Measurements from ENCODE around the gene TRPM3. TPM values are rescaled to one million over a fixed set of nuclear protein-coding genes. Genes with fewer than 3 reads are reported as not detected.

Gene TRPM3
- polyA plus RNA-seq, 2 of the 4 experiments (the other 2 are of a cell fraction): not detected

DNA sequence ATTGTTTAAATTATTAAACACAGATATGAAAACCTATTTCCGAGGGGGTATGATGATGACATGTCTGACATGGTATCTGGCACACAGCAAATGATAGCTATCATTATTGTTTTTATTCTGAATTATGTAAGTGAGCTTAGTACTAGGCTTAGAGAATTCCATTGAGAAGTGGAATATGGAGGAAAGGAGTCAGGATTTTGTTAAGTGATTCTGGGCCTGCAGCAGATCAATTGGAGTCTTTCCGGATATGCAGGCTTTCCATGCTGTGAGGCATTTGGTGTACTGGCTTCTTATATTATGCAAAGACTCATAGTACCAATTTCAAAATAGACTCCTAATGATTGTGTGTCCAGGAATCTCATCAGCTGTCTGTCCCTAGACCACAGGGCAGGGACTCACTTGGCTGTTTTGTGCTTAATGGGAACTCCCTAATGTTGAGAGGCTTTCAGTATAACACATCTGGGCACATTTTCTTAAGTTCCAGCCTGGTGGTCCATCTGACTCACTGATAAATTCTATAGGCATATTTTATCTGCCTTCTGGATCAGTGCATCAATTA is 527.0 kb downstream of the TRPM3 start (continued):
- no peak for TF ChIP-seq BHLHE40 (IDR thresholded peaks at IDR 0.05; ENCODE audit: low read depth, low read length)
- TF ChIP-seq SMC3 (IDR thresholded peaks at IDR 0.05): no peak

GRCh38 chr9:70593241-70593640 is 528.2 kb downstream of the TRPM3 start:
- ATAC-seq: no peak
- TF ChIP-seq, protein P1, sequence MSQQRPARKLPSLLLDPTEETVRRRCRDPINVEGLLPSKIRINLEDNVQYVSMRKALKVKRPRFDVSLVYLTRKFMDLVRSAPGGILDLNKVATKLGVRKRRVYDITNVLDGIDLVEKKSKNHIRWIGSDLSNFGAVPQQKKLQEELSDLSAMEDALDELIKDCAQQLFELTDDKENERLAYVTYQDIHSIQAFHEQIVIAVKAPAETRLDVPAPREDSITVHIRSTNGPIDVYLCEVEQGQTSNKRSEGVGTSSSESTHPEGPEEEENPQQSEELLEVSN (IDR thresholded peaks at IDR 0.05; ENCODE audit: borderline replicate concordance, low read depth): no peak
- CTCF ChIA-PET: interaction anchor here (1.1 to 2.5 kb wide), 4 partner anchors 9 to 622 kb away, joined by 3 to 22 read pairs (median 4); no protein-coding TSS in a partner anchor
- Histone ChIP-seq H3K4me1 (no peaks in the 10 kb centered on the region), H3K4me2 (no peak overlapping the region), H3K9me3 (no peaks in the 10 kb centered on the region), H3K27ac (no peak overlapping the region), H3K4me3 (no peak overlapping the region)
- no peak for FAIRE-seq
- DNase-seq (ENCODE audit: low read depth in 1 of 2, low spot score in 1 of 2): no peak
- POLR2A ChIA-PET: no interaction called here

DNA sequence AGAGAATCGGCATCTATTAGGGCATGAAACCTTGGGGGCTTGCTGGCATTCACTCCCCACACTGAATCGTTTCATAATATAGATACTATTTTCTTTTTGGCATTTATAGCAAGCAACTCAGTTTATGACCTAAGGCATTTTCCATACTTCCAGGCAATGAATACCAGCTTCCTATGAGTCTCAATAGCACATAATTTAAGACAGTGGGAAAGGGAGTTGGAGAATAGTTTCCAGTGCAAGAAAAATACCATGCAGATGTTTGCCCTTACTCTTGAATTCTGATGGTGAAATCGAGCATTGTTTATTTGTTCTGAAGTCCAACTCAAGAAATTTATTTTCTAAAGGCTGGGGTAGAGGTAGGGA is 531.1 kb downstream of the TRPM3 start:
- ATAC-seq (no peak), DNase-seq (ENCODE audit: low read depth in 1 of 2, low spot score in 1 of 2) (no peak), FAIRE-seq (no peak)
- WGBS (ENCODE audit: missing lambda C conversion rate): 5% methylated on average over 3 of the region's 3 CpGs
- Histone ChIP-seq H3K4me2 (no peak overlapping the region), H3K27ac (no peak overlapping the region), H3K9me3 (no peaks in the 10 kb centered on the region), H3K4me3 (no peak overlapping the region), H3K4me1 (no peaks in the 10 kb centered on the region)
- ChIA-PET POLR2A (no interaction called here), CTCF (interaction anchor here (0.6 to 2.1 kb wide), 2 partner anchors 12 to 1553 kb away, joined by 3 to 7 read pairs; no protein-coding TSS in a partner anchor)
- TF ChIP-seq FOXS1 (CRISPR knock-in tag; IDR thresholded peaks at IDR 0.05) (no peak), SMC3 (IDR thresholded peaks at IDR 0.05) (no peak), RARB (CRISPR knock-in tag; IDR thresholded peaks at IDR 0.05) (no peak), JUN (IDR thresholded peaks at IDR 0.05) (no peak), HOXB5 (CRISPR knock-in tag; IDR thresholded peaks at IDR 0.05) (no peak), CEBPB (IDR thresholded peaks at IDR 0.05) (no peak), HOXA7 (CRISPR knock-in tag; IDR thresholded peaks at IDR 0.05) (no peak), USF2 (IDR thresholded peaks at IDR 0.05) (no peak), NPAS2 (CRISPR knock-in tag; IDR thresholded peaks at IDR 0.05; ENCODE audit: borderline replicate concordance) (no peak), TP53 (CRISPR knock-in tag; IDR thresholded peaks at IDR 0.05) (no peak), MAFK (IDR thresholded peaks at IDR 0.05; ENCODE audit: partially characterized antibody) (no peak), HEYL (CRISPR knock-in tag; IDR thresholded peaks at IDR 0.05) (no peak), ZC3H11A (IDR thresholded peaks at IDR 0.05) (no peak)
- TF ChIP-seq, protein P2, sequence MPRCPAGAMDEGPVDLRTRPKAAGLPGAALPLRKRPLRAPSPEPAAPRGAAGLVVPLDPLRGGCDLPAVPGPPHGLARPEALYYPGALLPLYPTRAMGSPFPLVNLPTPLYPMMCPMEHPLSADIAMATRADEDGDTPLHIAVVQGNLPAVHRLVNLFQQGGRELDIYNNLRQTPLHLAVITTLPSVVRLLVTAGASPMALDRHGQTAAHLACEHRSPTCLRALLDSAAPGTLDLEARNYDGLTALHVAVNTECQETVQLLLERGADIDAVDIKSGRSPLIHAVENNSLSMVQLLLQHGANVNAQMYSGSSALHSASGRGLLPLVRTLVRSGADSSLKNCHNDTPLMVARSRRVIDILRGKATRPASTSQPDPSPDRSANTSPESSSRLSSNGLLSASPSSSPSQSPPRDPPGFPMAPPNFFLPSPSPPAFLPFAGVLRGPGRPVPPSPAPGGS (IDR thresholded peaks at IDR 0.05): no peak

- no peak for FAIRE-seq
- 61% methylated on average over 7 of the region's 7 CpGs for WGBS (ENCODE audit: missing lambda C conversion rate)
- ATAC-seq: no peak
- no peak overlapping the region for H3K4me2 ChIP-seq
- ChIA-PET POLR2A (no interaction called here), CTCF (interaction anchor here (2.1 kb wide), 1 partner anchor 13 kb away, joined by 7 read pairs; no protein-coding TSS in a partner anchor)
- no peak overlapping the region for H3K4me3 ChIP-seq
- no peak overlapping the region for H3K27ac ChIP-seq
- no peaks in the 10 kb centered on the region for H3K9me3 ChIP-seq
- H3K4me1 ChIP-seq: no peaks in the 10 kb centered on the region
- DNase-seq (ENCODE audit: low read depth in 1 of 2, low spot score in 1 of 2): no peak
- no peak for TF ChIP-seq TP53 (CRISPR knock-in tag; IDR thresholded peaks at IDR 0.05)
- no peak for TF ChIP-seq HOXB5 (CRISPR knock-in tag; IDR thresholded peaks at IDR 0.05)
- TF ChIP-seq HOXB13 (CRISPR knock-in tag; IDR thresholded peaks at IDR 0.05; ENCODE audit: low read depth): no peak
- TF ChIP-seq, protein P2 (IDR thresholded peaks at IDR 0.05): no peak
- TF ChIP-seq RCOR1 (IDR thresholded peaks at IDR 0.05; ENCODE audit: low read depth, low read length): no peak
- no peak for TF ChIP-seq GATA3 (IDR thresholded peaks at IDR 0.05; ENCODE audit: borderline replicate concordance)
- no peak for TF ChIP-seq HDAC2 (IDR thresholded peaks at IDR 0.05)
- TF ChIP-seq MAFK (IDR thresholded peaks at IDR 0.05; ENCODE audit: partially characterized antibody): no peak
- no peak for TF ChIP-seq FOXS1 (CRISPR knock-in tag; IDR thresholded peaks at IDR 0.05)
- TF ChIP-seq MYC (IDR thresholded peaks at IDR 0.05; ENCODE audit: borderline replicate concordance, low read length): no peak
- TF ChIP-seq CBX8 (IDR thresholded peaks at IDR 0.05): no peak
- no peak for TF ChIP-seq POLR2AphosphoS2 (conservative IDR thresholded peaks at IDR 0.05; ENCODE audit: low read length)
- no peak for TF ChIP-seq ZNF302 (CRISPR knock-in tag; IDR thresholded peaks at IDR 0.05)
- TF ChIP-seq EHMT2 (IDR thresholded peaks at IDR 0.05; ENCODE audit: low read depth): no peak
- no peak for TF ChIP-seq ZFP36 (IDR thresholded peaks at IDR 0.05; ENCODE audit: borderline replicate concordance, partially characterized antibody)
- TF ChIP-seq EP300 (IDR thresholded peaks at IDR 0.05): no peak
- no peak for TF ChIP-seq SREBF2 (IDR thresholded peaks at IDR 0.05)
- TF ChIP-seq ZSCAN20 (CRISPR knock-in tag; IDR thresholded peaks at IDR 0.05): no peak
These were observed 531.7 kb downstream of the TRPM3 start for GRCh38 chr9:70589571-70590314.

Data from A549 (cell line).